ENCODE data around the gene GREM2.

GRCh38 chr1:240652549-240652948 lies 40.6 kb upstream of the GREM2 start:
- TF ChIP-seq MAX (IDR thresholded peaks at IDR 0.05; ENCODE audit: low read depth, low read length) (no peak), CTCF (IDR thresholded peaks at IDR 0.05; ENCODE audit: low read depth, low read length) (no peak)
